ENCODE measurements around the gene PSME1. TPM values are rescaled to one million over a fixed set of nuclear protein-coding genes. Genes with fewer than 3 reads are reported as not detected.
A peak's percentile ranks its signal among the peaks of the same experiment; 100 is the strongest.

Gene PSME1
- polyA plus RNA-seq, 3 donors from 2014 or later, result 1,115 to 1,243 (median 1,240) TPM

GRCh38 chr14:24179961-24180796 lies 44.2 kb downstream of the PSME1 start:
- Mint-ChIP-seq H3K4me1 (no peaks in the 10 kb centered on the region), H3K9me3 (peaks cover 0 to under 1% (median 0%) of the 10 kb centered on the region in 6 donors), H3K4me3 (no peak overlapping the region), H3K27me3 (ENCODE audit: low read depth in 3 of 3) (peaks cover 6 to 9% (median 8%) of the 10 kb centered on the region in 3 donors), H3K27ac (peak overlapping the region in 4 of 6 donors; percentile 5 to 69 (median 46)), H3K36me3 (peaks cover 0 to 18% (median 3%) of the 10 kb centered on the region in 3 donors)
- no peak for DNase-seq

- no peak overlapping the region for H3K4me3 Mint-ChIP-seq
- H3K27ac Mint-ChIP-seq, result peak overlapping the region in 1 of 6 donors; percentile 46
- peaks cover 0 to 1% of the 10 kb centered on the region in 2 donors for H3K4me1 Mint-ChIP-seq
- H3K9me3 Mint-ChIP-seq, result no peaks in the 10 kb centered on the region
- H3K27me3 Mint-ChIP-seq (ENCODE audit: low read depth in 3 of 3), result peaks cover 7 to 9% (median 8%) of the 10 kb centered on the region in 3 donors
- no peak for DNase-seq
- H3K36me3 Mint-ChIP-seq, result peaks cover 0 to 18% (median 3%) of the 10 kb centered on the region in 3 donors
Observed at GRCh38 chr14:24181371-24182077, 45.5 kb downstream of the PSME1 start.

DNA sequence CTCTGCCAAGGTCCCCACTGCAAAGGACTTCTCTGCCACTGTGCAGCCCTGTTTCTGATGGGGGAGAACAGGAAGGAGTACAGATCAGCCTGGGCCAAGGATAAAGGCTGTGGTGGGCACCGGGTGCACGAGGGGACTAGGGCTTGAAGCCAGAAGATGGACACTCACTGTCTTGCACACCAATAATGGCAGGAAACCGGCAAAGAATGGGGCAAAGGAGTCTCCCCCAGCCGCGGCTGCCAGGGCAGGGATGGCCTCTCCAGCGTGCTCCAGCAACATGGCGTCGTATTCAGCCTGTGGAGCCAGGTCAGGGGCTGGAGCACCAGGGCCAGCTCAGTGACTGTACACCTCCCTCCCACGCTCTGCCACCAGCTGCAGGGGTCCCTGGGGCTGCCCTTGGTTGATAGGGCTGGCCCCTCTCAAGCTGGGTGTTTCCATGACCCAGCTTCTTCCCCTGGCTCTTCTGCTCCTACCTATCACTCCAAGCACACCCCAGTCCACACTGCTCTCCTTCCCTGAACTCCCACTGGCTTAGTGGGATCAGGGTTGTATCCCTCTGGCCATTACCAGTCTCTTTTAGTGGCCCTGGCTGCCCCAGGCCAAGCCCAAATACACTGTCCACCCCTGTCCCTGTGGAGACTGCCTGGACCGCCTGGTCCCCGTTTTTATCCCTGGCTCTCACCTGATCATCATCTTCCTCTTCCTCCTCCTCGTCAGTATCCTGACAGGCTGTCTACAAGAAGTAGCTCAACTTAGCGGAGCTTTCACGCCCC lies 46.3 kb downstream of the PSME1 start:
- Mint-ChIP-seq H3K4me1 (peaks cover 5 to 6% of the 10 kb centered on the region in 2 donors), H3K4me3 (no peak overlapping the region), H3K36me3 (peaks cover 0 to 18% (median 3%) of the 10 kb centered on the region in 3 donors), H3K27ac (peak overlapping the region in 5 of 6 donors; percentile 16 to 83 (median 53)), H3K27me3 (ENCODE audit: low read depth in 3 of 3) (peaks cover 6 to 8% (median 7%) of the 10 kb centered on the region in 3 donors), H3K9me3 (no peaks in the 10 kb centered on the region)
- no peak for DNase-seq

DNA sequence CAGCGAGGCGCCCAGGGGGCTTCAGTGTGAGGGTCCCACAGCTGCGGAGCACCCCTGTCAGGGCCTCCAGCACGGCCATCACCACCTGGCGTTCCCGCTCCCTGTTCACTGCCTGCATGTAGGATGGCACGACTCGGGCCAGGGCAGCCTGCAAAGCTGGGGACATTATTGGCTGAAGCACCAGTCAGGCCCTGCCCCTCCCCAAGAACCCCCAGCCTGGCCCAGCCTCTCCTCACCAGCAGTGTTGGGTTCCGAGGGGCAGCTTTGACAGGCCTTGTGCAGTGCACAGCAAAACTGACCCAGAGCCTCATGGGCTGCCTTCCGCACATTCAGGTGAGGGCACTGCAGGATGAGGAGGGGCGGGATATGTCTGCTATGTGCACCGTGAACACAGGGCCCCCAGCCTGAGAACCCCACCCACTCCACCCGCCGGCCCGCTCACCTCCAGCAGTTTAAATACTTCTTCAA lies 47.1 kb downstream of the PSME1 start:
- Mint-ChIP-seq H3K4me3 (no peak overlapping the region), H3K27ac (peak overlapping the region in 1 of 6 donors; percentile 67), H3K4me1 (peaks cover 13% of the 10 kb centered on the region in 2 donors), H3K36me3 (peaks cover 0 to 18% (median 3%) of the 10 kb centered on the region in 3 donors), H3K9me3 (no peaks in the 10 kb centered on the region), H3K27me3 (ENCODE audit: low read depth in 3 of 3) (peaks cover 6 to 11% (median 8%) of the 10 kb centered on the region in 3 donors)
- DNase-seq, result no peak

DNA sequence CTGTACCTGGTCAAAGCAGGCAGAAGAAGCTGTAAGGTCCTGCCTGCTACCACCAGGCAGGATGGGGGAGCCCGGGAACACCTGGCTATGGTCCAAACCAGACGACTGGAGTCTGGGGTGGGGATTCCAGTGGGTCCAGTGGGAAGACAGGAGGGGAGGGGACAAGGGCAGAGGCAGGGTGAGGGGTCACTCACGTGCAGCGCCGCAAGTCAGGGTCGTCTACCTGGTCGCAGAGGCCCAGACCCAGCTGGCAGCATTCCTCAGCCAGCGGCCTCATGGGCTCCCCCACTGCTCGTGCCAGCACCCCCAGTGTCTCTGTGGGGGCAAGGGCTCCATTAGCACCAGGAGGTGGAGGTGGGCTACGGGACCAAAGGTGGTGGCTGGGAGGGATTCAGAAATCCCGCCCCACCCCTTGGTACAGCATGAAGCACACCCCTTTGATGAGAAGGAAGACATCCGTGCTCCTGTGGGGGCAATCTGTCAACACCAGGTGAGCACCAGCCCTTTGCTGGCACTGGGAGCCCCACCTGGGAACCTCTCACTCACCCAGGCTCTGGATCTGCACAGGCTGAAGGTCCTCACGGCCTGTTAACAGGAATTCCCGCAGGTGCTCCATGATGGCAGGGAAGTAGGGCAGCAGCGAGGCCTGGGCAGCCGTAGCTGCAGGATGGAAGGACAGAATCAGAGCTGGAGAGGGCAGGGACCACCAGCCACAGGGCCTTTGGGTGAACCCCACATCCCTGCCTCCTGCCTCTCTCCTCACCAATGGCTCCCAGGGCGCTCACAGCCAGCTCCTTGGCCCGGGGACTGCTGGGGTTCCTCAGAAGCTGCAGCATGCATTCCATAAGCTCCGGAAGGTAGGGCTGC lies 48.3 kb downstream of the PSME1 start:
- Mint-ChIP-seq H3K27ac (no peak overlapping the region), H3K36me3 (peaks cover 0 to 14% (median 3%) of the 10 kb centered on the region in 3 donors), H3K4me3 (no peak overlapping the region), H3K27me3 (ENCODE audit: low read depth in 3 of 3) (peaks cover 9 to 19% (median 11%) of the 10 kb centered on the region in 3 donors), H3K9me3 (no peaks in the 10 kb centered on the region), H3K4me1 (peaks cover 25% of the 10 kb centered on the region in 2 donors)
- DNase-seq, result no peak

GRCh38 chr14:24185026-24185425 lies 49.0 kb downstream of the PSME1 start:
- Mint-ChIP-seq H3K4me3 (no peak overlapping the region), H3K27me3 (ENCODE audit: low read depth in 3 of 3) (peaks cover 9 to 19% (median 11%) of the 10 kb centered on the region in 3 donors), H3K27ac (peak overlapping the region in 1 of 6 donors; percentile 34), H3K9me3 (no peaks in the 10 kb centered on the region), H3K36me3 (peaks cover 0 to 10% (median 3%) of the 10 kb centered on the region in 3 donors), H3K4me1 (peaks cover 28% of the 10 kb centered on the region in 2 donors)
- DNase-seq, result no peak

GRCh38 chr14:24185741-24186140 lies 49.7 kb downstream of the PSME1 start:
- Mint-ChIP-seq H3K4me1 (peaks cover 28 to 29% of the 10 kb centered on the region in 2 donors), H3K27me3 (ENCODE audit: low read depth in 3 of 3) (peaks cover 9 to 21% (median 11%) of the 10 kb centered on the region in 3 donors), H3K36me3 (peaks cover 0 to 8% (median 3%) of the 10 kb centered on the region in 3 donors), H3K9me3 (no peaks in the 10 kb centered on the region), H3K4me3 (no peak overlapping the region), H3K27ac (peak overlapping the region in 2 of 6 donors; percentile 16 to 36)
- DNase-seq, result no peak

GRCh38 chr14:24186831-24187538 lies 51.0 kb downstream of the PSME1 start:
- Mint-ChIP-seq H3K4me1 (peaks cover 28 to 29% of the 10 kb centered on the region in 2 donors), H3K36me3 (peaks cover 0 to 9% (median 3%) of the 10 kb centered on the region in 3 donors), H3K27ac (peak overlapping the region; percentile 68 to 95 (median 89)), H3K9me3 (no peaks in the 10 kb centered on the region), H3K27me3 (ENCODE audit: low read depth in 3 of 3) (peaks cover 9 to 23% (median 11%) of the 10 kb centered on the region in 3 donors), H3K4me3 (peak overlapping the region; percentile 57 to 90 (median 68))
- DNase-seq, result no peak

- Mint-ChIP-seq H3K9me3 (no peaks in the 10 kb centered on the region), H3K4me3 (peak overlapping the region; percentile 89 to 93 (median 91)), H3K36me3 (peaks cover 3 to 10% (median 4%) of the 10 kb centered on the region in 3 donors), H3K4me1 (peaks cover 31 to 32% of the 10 kb centered on the region in 2 donors), H3K27ac (peak overlapping the region; percentile 85 to 98 (median 94)), H3K27me3 (ENCODE audit: low read depth in 3 of 3) (peaks cover 8 to 21% (median 11%) of the 10 kb centered on the region in 3 donors)
- DNase-seq, result peak in 2 of 3 donors; percentile 26 to 33
Observed at GRCh38 chr14:24187539-24187915, 51.5 kb downstream of the PSME1 start.
